GM15510 (cell line): ENCODE results near the gene IGFBP6.
A peak's percentile ranks its signal among the peaks of the same experiment; 100 is the strongest.

Source experiments
- POLR2A ChIP-seq: IDR thresholded peaks from 3 replicates; pipeline ENCODE4 v1.6.1; 2011; ENCODE audit warnings: borderline replicate concordance; ENCODE audit not compliant: insufficient read length; ENCODE audit errors: extremely low read depth

Gene IGFBP6

GRCh38 chr12:53073881-53074280 is 23.6 kb upstream of the IGFBP6 start:
- no peak for TF ChIP-seq POLR2A

GRCh38 chr12:53074283-53074998 is 23.0 kb upstream of the IGFBP6 start:
- no peak for TF ChIP-seq POLR2A

GRCh38 chr12:53074999-53075370 is 22.5 kb upstream of the IGFBP6 start:
- TF ChIP-seq POLR2A = no peak

GRCh38 chr12:53076461-53076860 is 21.0 kb upstream of the IGFBP6 start:
- TF ChIP-seq POLR2A = no peak

DNA sequence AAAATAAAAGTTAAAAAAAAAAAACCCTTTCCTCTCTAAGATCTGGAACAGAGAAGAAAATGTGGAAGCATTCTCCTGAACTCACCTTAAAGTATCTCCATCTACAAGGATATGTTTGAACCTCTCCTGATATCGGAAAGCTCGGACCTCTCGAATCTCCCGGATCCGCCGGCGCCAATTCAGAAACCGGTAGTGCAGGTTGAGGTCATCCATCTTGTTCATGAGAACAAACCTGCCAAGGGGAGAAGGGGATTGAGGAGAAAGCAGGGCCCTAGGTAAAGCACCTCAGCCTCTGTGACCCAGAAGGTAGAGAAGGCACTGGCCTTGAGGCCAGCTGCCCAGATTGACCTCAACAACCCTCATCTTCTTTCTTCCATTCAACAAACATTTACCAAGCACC is 20.4 kb upstream of the IGFBP6 start:
- no peak for TF ChIP-seq POLR2A

GRCh38 chr12:53078425-53079225 is 18.8 kb upstream of the IGFBP6 start:
- no peak for TF ChIP-seq POLR2A

- TF ChIP-seq POLR2A = peak; percentile 96
These were observed 18.0 kb upstream of the IGFBP6 start, which contains the start of gene SPRYD3 for GRCh38 chr12:53079226-53080117. TSS of gene SPRYD3 (minus strand) at chr12:53079390. CDS start at chr12:53079333, 57 bp downstream.

GRCh38 chr12:53082637-53083175 is 14.8 kb upstream of the IGFBP6 start:
- no peak for TF ChIP-seq POLR2A

DNA sequence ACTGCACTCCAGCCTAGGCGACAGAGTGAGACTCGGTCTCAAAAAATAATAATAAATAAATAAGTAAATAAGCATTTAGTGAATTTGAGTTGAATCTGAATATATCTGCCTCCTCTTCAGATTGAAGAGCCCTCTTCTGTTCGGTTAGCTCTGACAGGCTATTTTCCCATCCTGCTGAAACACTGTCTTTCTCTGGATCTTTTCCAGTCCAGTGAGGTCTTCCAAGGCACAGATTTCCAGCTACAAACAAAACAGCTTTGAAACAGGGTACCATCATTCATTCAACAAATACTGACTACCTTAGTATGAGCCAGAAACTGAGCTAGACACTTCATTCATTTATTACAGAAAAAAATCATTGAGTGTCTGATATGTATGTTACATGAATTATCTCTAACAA is 11.1 kb upstream of the IGFBP6 start:
- TF ChIP-seq POLR2A = no peak

DNA sequence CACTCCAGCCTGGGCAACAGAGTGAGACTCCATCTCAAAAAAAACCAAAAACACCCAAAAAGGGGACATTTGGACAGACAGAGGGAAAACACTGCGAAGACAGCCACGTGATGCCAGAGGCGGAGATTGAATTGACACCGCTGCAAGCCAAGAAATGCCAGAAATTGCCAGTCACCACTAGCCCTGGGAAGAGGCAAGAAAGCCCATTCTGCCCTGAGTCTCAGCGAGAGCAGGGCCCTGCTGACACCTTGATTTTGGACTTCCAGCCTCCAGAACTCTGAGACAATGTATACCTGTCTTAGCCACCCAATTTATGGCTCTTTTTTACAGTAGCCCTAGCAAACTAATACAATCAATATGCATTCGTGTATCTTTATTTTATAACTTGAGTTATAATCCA is 7.4 kb upstream of the IGFBP6 start:
- no peak for TF ChIP-seq POLR2A

DNA sequence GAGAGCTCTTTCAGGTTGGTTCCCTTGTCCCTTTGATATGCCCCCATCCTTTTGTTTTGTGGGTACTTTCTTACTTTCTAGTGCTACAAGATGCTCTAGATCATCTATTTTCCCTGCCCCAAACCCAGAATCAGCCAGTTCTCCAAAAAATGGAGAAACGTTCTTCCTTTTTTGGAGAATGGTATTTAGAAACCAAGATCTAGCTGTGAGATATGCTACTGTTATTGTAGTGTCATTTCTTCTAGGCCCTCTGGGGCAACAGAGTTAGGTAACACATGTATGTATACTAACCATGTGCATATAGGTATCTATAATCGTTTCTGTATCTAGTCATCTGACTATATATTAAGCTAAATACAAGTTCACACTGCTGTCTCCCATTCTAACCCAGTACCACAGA is 6.9 kb upstream of the IGFBP6 start:
- no peak for TF ChIP-seq POLR2A

GRCh38 chr12:53091756-53092155 is 5.7 kb upstream of the IGFBP6 start:
- no peak for TF ChIP-seq POLR2A

- no peak for TF ChIP-seq POLR2A
These were observed 3.6 kb upstream of the IGFBP6 start for GRCh38 chr12:53093777-53094393.

GRCh38 chr12:53094394-53094787 is 3.1 kb upstream of the IGFBP6 start:
- no peak for TF ChIP-seq POLR2A

DNA sequence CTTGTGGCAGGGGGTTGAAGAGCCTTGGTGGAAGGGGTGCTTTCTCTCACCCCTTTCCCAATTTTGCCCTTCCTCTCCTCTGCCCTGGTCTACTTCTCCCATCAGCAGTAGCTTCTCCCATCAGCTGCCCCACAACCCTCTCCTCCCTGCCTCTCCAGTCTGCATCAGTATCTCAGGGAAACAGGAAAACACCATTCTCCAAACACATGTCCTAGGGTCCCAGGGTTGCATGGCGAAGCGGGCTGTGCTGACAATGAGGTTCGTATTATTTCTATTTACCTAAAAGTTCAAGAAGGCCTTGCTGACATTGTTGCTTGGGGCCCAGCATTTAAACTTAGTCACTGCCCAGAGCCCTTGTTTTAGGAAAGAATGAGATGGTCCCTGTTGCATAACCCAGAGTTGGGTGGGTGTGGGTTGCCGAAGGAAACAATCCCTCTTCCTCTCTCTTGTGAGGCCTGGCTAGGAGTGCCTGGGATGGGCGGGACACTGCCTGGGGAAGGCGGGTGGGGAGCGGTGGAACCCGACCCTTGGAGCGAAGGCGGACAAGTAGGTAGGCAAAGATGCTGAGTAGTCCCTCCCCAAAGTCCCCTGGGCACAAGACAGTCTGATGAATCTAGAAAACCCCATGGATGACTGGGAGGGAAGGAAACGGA is 1.3 kb upstream of the IGFBP6 start:
- TF ChIP-seq POLR2A = no peak

DNA sequence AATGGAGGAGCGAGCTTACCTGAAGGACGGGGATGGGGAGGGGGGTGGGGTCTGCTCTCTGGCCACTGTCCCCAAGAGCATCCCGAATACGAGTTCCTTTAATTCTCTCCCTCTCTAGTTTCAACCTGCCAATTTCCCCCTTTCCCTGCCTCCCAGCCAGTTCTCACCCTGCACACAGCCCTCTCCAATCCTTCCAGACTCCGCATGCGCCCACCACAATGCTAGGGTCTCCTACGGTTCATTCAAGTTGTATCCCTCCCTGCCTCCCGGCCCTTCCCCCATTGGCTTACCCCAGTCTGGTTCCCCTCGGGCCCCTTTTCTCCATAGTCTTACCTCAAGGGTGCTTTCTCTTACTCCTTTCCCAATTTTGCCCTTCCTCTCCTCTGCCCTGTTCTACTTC is 708 bp upstream of the IGFBP6 start:
- no peak for TF ChIP-seq POLR2A
